Thymus (tissue), 11 donors: ENCODE results near the gene TLR1. TPM values are rescaled to one million over a fixed set of nuclear protein-coding genes. Genes with fewer than 3 reads are reported as not detected.
A peak's percentile ranks its signal among the peaks of the same experiment; 100 is the strongest.

ENCODE experiments used
- DNase-seq, 9 donors: peaks; one replicate each; pipeline ENCODE4 v3.0.0-alpha.2; 2013; ENCODE audit warnings: low spot score in 9 of 9, low read depth in 6 of 9, missing footprints in 1 of 9
- H3K27ac ChIP-seq, 2 donors: one replicate each; pipeline ENCODE4 v1.5.1; 2013; ENCODE audit warnings: control low read depth in 1 of 2, low read depth in 1 of 2, low read length in 1 of 2, mild to moderate bottlenecking in 1 of 2, moderate library complexity in 1 of 2
- H3K27me3 ChIP-seq, 2 donors: one replicate each; pipeline ENCODE4 v1.5.1; 2013; ENCODE audit warnings: low read length in 1 of 2; ENCODE audit not compliant: control insufficient read depth in 2 of 2, insufficient read depth in 1 of 2
- H3K36me3 ChIP-seq, 2 donors: one replicate each; pipeline ENCODE4 v1.5.1; 2013; ENCODE audit warnings: low read length in 1 of 2, mild to moderate bottlenecking in 1 of 2, moderate library complexity in 1 of 2; ENCODE audit not compliant: control insufficient read depth in 2 of 2, insufficient read depth in 2 of 2
- H3K4me1 ChIP-seq, 2 donors: one replicate each; pipeline ENCODE4 v1.5.1; 2013; ENCODE audit warnings: low read length in 2 of 2; ENCODE audit not compliant: control insufficient read depth in 2 of 2, insufficient read depth in 2 of 2
- H3K4me3 ChIP-seq, 2 donors: one replicate each; pipeline ENCODE4 v1.5.1; 2013; ENCODE audit warnings: low read length in 2 of 2, control low read depth in 1 of 2, mild to moderate bottlenecking in 1 of 2
- H3K9me3 ChIP-seq, 2 donors: one replicate each; pipeline ENCODE4 v1.5.1; 2013; ENCODE audit warnings: low read length in 1 of 2, mild to moderate bottlenecking in 1 of 2; ENCODE audit not compliant: control insufficient read depth in 2 of 2, insufficient read depth in 1 of 2
- WGBS: extraction: QIAGEN DNeasy Blood & Tissue Kit; methylation state at CpG from one replicate; pipeline ENCODE4 v1.1.7; 2013; 5-methylcytosine and 5-hydroxymethylcytosine counted together
- polyA plus RNA-seq: library from polyadenylated mRNA; stranded (reverse); fragments of 200-250 nt; gene quantifications from one replicate; pipeline ENCODE4 v1.2.3, GENCODE V29; 2013
- total RNA-seq: library from RNA; stranded (reverse); fragments of 120-200 nt; gene quantifications from one replicate; pipeline ENCODE4 v1.2.4, GENCODE V29; 2013
- donor health status: healthy.

Gene TLR1
- total and polyA plus RNA-seq, 2 donors = 6.1 to 17.4 TPM

GRCh38 chr4:38800961-38801450, 3.6 kb downstream of the TLR1 start:
- Histone ChIP-seq H3K4me1 (peaks cover 0 to 7% of the 10 kb centered on the region in 2 donors), H3K27me3 (no peaks in the 10 kb centered on the region), H3K36me3 (peaks cover 4 to 11% of the 10 kb centered on the region in 2 donors), H3K27ac (no peak overlapping the region), H3K4me3 (no peak overlapping the region), H3K9me3 (peaks cover 2 to 21% of the 10 kb centered on the region in 2 donors)
- no peak for DNase-seq
- WGBS = 96% methylated on average over 3 of the region's 3 CpGs

GRCh38 chr4:38800366-38800765, 4.2 kb downstream of the TLR1 start:
- no peak for DNase-seq
- no peaks in the 10 kb centered on the region for H3K27me3 ChIP-seq
- H3K27ac ChIP-seq = no peak overlapping the region
- no peak overlapping the region for H3K4me3 ChIP-seq
- 97% methylated on average over 2 of the region's 2 CpGs for WGBS
- peaks cover 0 to under 1% of the 10 kb centered on the region in 2 donors for H3K4me1 ChIP-seq
- H3K36me3 ChIP-seq = peaks cover 4 to 11% of the 10 kb centered on the region in 2 donors
- peaks cover 2 to 21% of the 10 kb centered on the region in 2 donors for H3K9me3 ChIP-seq

- Histone ChIP-seq H3K27ac (no peak overlapping the region), H3K36me3 (peaks cover 0 to 8% of the 10 kb centered on the region in 2 donors), H3K4me1 (no peaks in the 10 kb centered on the region), H3K27me3 (no peaks in the 10 kb centered on the region), H3K9me3 (no peaks in the 10 kb centered on the region), H3K4me3 (no peak overlapping the region)
- DNase-seq = no peak
- 96% methylated on average over 3 of the region's 3 CpGs for WGBS
Measured at GRCh38 chr4:38795087-38795486, 9.5 kb downstream of the TLR1 start.

GRCh38 chr4:38794051-38794450, 10.5 kb downstream of the TLR1 start:
- DNase-seq = no peak
- Histone ChIP-seq H3K27me3 (no peaks in the 10 kb centered on the region), H3K9me3 (peaks cover 0 to 3% of the 10 kb centered on the region in 2 donors), H3K36me3 (peaks cover 0 to 4% of the 10 kb centered on the region in 2 donors), H3K4me1 (no peaks in the 10 kb centered on the region), H3K27ac (no peak overlapping the region), H3K4me3 (no peak overlapping the region)
- 93% methylated on average over 2 of the region's 2 CpGs for WGBS

GRCh38 chr4:38791010-38791409, 13.6 kb downstream of the TLR1 start:
- no peaks in the 10 kb centered on the region for H3K27me3 ChIP-seq
- H3K36me3 ChIP-seq = no peaks in the 10 kb centered on the region
- no peak overlapping the region for H3K27ac ChIP-seq
- H3K4me3 ChIP-seq = no peak overlapping the region
- 78% methylated on average over 2 of the region's 2 CpGs for WGBS
- no peak for DNase-seq
- no peaks in the 10 kb centered on the region for H3K4me1 ChIP-seq
- H3K9me3 ChIP-seq = peaks cover 0 to 3% of the 10 kb centered on the region in 2 donors

GRCh38 chr4:38788317-38788716, 16.3 kb downstream of the TLR1 start:
- DNase-seq = no peak
- no peaks in the 10 kb centered on the region for H3K27me3 ChIP-seq
- 90% methylated on average over 1 of the region's 1 CpG for WGBS
- no peaks in the 10 kb centered on the region for H3K36me3 ChIP-seq
- H3K27ac ChIP-seq = peak overlapping the region in 1 of 2 donors; percentile 27
- no peak overlapping the region for H3K4me3 ChIP-seq
- peaks cover 0 to 3% of the 10 kb centered on the region in 2 donors for H3K9me3 ChIP-seq
- no peaks in the 10 kb centered on the region for H3K4me1 ChIP-seq

GRCh38 chr4:38787693-38788092, 16.9 kb downstream of the TLR1 start:
- Histone ChIP-seq H3K36me3 (no peaks in the 10 kb centered on the region), H3K27me3 (no peaks in the 10 kb centered on the region), H3K4me3 (no peak overlapping the region), H3K4me1 (peaks cover 1% of the 10 kb centered on the region in 2 donors), H3K27ac (no peak overlapping the region), H3K9me3 (peaks cover 0 to 3% of the 10 kb centered on the region in 2 donors)
- 98% methylated on average over 4 of the region's 4 CpGs for WGBS
- DNase-seq = no peak

- 95% methylated on average over 8 of the region's 8 CpGs for WGBS
- peak in 1 of 9 donors; percentile 26 for DNase-seq
- Histone ChIP-seq H3K4me3 (no peak overlapping the region), H3K4me1 (peaks cover 2 to 3% of the 10 kb centered on the region in 2 donors), H3K27ac (no peak overlapping the region), H3K9me3 (peaks cover 0 to 3% of the 10 kb centered on the region in 2 donors), H3K36me3 (no peaks in the 10 kb centered on the region), H3K27me3 (no peaks in the 10 kb centered on the region)
Measured at GRCh38 chr4:38785901-38786402, 18.6 kb downstream of the TLR1 start.

- Histone ChIP-seq H3K9me3 (peaks cover 0 to 3% of the 10 kb centered on the region in 2 donors), H3K4me3 (no peak overlapping the region), H3K27me3 (no peaks in the 10 kb centered on the region), H3K4me1 (peaks cover 2 to 3% of the 10 kb centered on the region in 2 donors), H3K36me3 (no peaks in the 10 kb centered on the region), H3K27ac (no peak overlapping the region)
- DNase-seq = no peak
- WGBS = 91% methylated on average over 6 of the region's 6 CpGs
Measured at GRCh38 chr4:38785041-38785790, 19.4 kb downstream of the TLR1 start.
